GM12891 (cell line): ENCODE data around the gene PCCA.
"Not testable (repeated sequence)": the region's sequence is repeated elsewhere in the genome, so short reads cannot be mapped to it uniquely, and the experiment has no call there.

Experiments used
- DNase-seq: peaks from one replicate; pipeline ENCODE4 v3.0.0; 2011; ENCODE audit warnings: low spot score; ENCODE audit not compliant: insufficient read length
- FAIRE-seq: peaks from 2 replicates; lab custom pipeline; 2011; peaks lifted over from hg19 to GRCh38; lab: Jason Lieb, UNC
- PAX5 ChIP-seq: IDR thresholded peaks from 2 replicates; pipeline ENCODE4 v1.6.1; 2011; ENCODE audit warnings: low read length, moderate library complexity, mild to moderate bottlenecking; ENCODE audit not compliant: insufficient read depth, severe bottlenecking
- POLR2A ChIP-seq: IDR thresholded peaks from 2 replicates; pipeline ENCODE4 v1.6.1; 2011; ENCODE audit warnings: low read depth, low read length, control low read depth
- POLR2AphosphoS5 ChIP-seq: IDR thresholded peaks from 2 replicates; pipeline ENCODE4 v1.6.1; 2011; ENCODE audit warnings: low read depth, low read length, control low read depth
- POU2F2 ChIP-seq: IDR thresholded peaks from 2 replicates; pipeline ENCODE4 v1.6.1; 2011; ENCODE audit warnings: low read depth, mild to moderate bottlenecking, control low read depth, low read length, moderate library complexity
- SPI1 ChIP-seq: IDR thresholded peaks from 2 replicates; pipeline ENCODE4 v1.6.1; 2011; ENCODE audit warnings: low read depth, low read length, control low read depth
- TAF1 ChIP-seq: IDR thresholded peaks from 2 replicates; pipeline ENCODE4 v1.6.1; 2011; ENCODE audit warnings: low read depth, low read length, control low read depth

PCCA gene

GRCh38 chr13:100208626-100209025 is 119.7 kb downstream of the PCCA start:
- no peak for DNase-seq
- FAIRE-seq, result no peak

GRCh38 chr13:100209857-100210825 is 121.2 kb downstream of the PCCA start:
- TF ChIP-seq PAX5 (no peak), SPI1 (no peak), TAF1 (no peak), POLR2AphosphoS5 (no peak), POLR2A (no peak)
- no peak for DNase-seq
- no peak for FAIRE-seq

More at GRCh38 chr13:100208626-100209025, 119.7 kb downstream of the PCCA start:
- TF ChIP-seq POLR2AphosphoS5, result no peak
- TF ChIP-seq SPI1, result no peak
- TF ChIP-seq POLR2A, result no peak

DNA sequence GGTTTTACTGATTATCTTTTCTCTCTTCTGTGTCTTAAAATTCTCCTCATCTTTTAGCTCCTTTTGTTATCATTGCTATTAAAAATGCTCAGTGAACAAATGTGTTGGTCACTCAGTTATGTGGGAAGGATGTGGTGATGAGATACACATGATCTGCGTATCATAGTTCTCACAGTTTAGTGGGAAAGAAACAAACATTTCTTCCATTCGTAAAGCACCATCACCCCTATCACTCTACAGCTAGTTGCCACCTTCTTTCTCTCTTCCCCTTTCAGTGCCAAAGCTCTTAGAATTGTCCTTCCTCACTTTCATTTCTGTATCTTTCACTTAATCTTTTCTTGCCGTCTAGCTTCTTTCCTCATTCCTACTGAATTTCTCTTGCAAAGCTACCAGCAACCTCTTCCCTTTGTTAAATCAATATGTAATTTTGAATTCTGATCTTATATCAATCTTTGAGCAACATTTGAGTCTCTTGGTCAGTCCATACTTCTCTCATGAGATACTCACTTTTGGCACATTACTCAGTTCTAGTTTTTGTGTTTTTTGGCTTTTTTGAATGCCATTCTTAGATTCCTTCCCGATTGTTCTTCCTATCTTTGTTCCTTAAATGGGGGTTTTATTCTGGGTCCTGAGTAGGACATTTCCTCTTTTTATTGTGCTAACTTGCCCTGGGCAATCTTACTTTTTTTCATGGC is 122.3 kb downstream of the PCCA start:
- no peak for FAIRE-seq
- no peak for DNase-seq
- TF ChIP-seq PAX5, result no peak
- TF ChIP-seq TAF1, result no peak
- no peak for TF ChIP-seq POLR2AphosphoS5
- TF ChIP-seq POU2F2, result no peak
- TF ChIP-seq SPI1, result peak; percentile 41
- TF ChIP-seq POLR2A, result no peak

DNA sequence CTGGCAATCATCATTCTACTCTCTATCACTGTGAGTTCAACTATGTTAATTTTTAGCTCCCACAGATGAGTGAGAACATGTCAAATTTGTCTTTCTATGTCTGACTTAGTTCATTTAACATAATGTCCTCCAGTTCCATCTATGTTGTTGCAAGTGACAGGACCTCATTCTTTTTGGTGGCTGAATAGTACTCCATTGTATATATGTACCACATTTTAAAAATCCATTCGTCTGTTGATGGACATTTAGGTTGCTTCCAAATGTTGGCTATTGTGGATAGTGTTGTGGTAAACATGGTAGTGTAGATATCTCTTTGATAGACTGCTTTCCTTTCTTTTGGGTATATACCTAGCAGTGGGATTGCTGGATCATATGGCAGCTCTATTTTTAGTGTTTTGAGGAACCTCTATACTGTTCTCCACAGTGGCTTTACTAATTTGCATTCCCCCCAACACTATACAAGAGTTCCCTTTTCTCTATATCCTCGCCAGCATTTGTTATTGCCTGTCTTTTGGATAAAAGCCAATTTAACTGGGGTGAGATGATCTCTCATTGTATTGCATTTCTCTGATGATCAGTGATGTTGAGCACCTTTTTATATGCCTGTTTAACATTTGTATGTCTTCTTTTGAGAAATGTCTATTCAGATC is 124.1 kb downstream of the PCCA start:
- DNase-seq, result no peak
- FAIRE-seq, result peak; percentile 31
- TF ChIP-seq POLR2A, result no peak
- TF ChIP-seq PAX5, result no peak
- no peak for TF ChIP-seq POLR2AphosphoS5
- no peak for TF ChIP-seq POU2F2
- no peak for TF ChIP-seq SPI1
- TF ChIP-seq TAF1, result no peak

DNA sequence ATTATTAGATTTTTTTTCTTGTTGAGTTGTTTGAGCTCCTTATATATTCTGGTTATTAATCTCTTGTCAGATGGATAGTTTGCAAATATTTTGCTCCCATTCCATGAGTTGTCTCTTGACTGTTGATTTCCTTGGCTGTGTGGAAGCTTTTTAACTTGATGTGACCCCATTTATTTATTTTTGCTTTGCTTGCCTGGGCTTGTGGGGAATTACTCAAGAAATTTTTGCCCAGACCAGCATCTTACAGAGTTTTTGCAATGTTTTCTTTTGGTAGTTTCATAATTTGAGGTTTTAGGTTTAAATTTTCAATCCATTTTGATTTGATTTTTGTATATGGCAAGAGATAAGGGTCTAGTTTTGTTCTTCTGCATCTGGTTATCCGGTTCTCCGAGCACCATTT is 124.7 kb downstream of the PCCA start:
- FAIRE-seq (no peak), DNase-seq (no peak)
- no peak for TF ChIP-seq POU2F2
- TF ChIP-seq POLR2AphosphoS5, result no peak
- no peak for TF ChIP-seq POLR2A
- no peak for TF ChIP-seq PAX5
- TF ChIP-seq SPI1, result no peak

GRCh38 chr13:100214886-100215285 is 126.0 kb downstream of the PCCA start:
- TF ChIP-seq TAF1, result no peak
- no peak for TF ChIP-seq POLR2A
- no peak for TF ChIP-seq SPI1
- TF ChIP-seq PAX5, result no peak
- no peak for TF ChIP-seq POU2F2
- TF ChIP-seq POLR2AphosphoS5, result no peak
- FAIRE-seq (no peak), DNase-seq (no peak)

DNA sequence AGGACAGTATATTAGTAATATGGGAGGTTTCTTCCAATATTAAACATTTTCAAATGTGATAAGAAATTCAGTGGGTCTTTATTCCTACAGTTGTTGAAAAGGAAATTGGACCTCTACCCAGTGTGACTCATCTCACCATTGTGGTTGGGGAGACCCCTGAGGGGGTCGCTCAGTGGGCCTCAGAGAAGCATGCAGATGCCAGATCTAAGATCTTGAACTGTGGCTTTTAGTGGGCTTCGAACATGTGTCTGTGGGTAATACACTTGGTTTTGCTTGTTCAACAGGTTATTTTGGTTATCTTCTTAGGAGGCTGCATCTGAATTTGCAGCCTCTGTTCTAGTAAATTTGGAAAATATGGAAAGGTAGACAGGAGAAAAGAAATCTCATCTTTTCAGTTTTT is 132.3 kb downstream of the PCCA start:
- no peak for FAIRE-seq
- no peak for DNase-seq
- TF ChIP-seq POLR2A, result no peak
- no peak for TF ChIP-seq PAX5
- no peak for TF ChIP-seq TAF1
- no peak for TF ChIP-seq SPI1
- no peak for TF ChIP-seq POU2F2
- TF ChIP-seq POLR2AphosphoS5, result no peak

- FAIRE-seq, DNase-seq: not testable (repeated sequence)
Observed at GRCh38 chr13:100223966-100224530, 135.2 kb downstream of the PCCA start.

GRCh38 chr13:100229603-100230002 is 140.7 kb downstream of the PCCA start:
- TF ChIP-seq POLR2A, result no peak
- TF ChIP-seq PAX5, result no peak
- no peak for TF ChIP-seq TAF1
- TF ChIP-seq POU2F2, result no peak
- TF ChIP-seq SPI1, result no peak
- TF ChIP-seq POLR2AphosphoS5, result no peak
- no peak for DNase-seq
- no peak for FAIRE-seq

DNA sequence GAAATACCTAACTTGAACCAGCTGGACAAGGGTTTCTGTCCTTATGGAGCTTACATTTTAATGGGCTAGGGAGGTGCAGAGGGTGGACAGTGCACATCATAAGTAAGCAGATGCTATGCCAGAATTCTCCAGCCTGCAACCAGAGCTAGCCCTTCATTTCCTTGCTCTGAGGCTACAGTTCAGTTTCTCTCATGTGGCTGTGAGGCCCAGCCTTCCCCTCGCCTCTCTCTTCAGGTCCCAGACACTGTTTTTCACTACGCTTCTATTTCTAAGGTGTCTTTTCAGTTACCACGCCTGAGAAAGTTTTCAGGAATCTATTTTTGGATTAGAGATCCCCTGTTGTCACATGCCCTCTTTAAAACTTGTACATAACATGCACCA is 141.9 kb downstream of the PCCA start:
- TF ChIP-seq POLR2A, result no peak
- no peak for TF ChIP-seq POLR2AphosphoS5
- no peak for DNase-seq
- peak; percentile 13 for FAIRE-seq
